H9 (cell line): ENCODE results near the gene ZNF521. TPM values are rescaled to one million over a fixed set of nuclear protein-coding genes. Genes with fewer than 3 reads are reported as not detected.

Source experiments
- DNase-seq: peaks from one replicate; pipeline ENCODE4 v3.0.0-alpha.2; 2017
- H2AFZ ChIP-seq: one replicate; pipeline ENCODE4 v1.6.1; 2013; ENCODE audit warnings: mild to moderate bottlenecking, low read length, control low read depth, moderate library complexity
- H2AK5ac ChIP-seq: 2 replicates; pipeline ENCODE4 v1.6.1; 2013; ENCODE audit warnings: low read length, control low read depth, mixed read lengths; ENCODE audit not compliant: insufficient read length
- H2BK120ac ChIP-seq: one replicate; pipeline ENCODE4 v1.6.1; 2013; ENCODE audit warnings: low read depth, mild to moderate bottlenecking, low read length, control low read depth, inconsistent platforms; ENCODE audit not compliant: poor library complexity, severe bottlenecking
- H2BK12ac ChIP-seq: 2 replicates; pipeline ENCODE4 v1.6.1; 2013; ENCODE audit warnings: low read length, control low read depth, mixed read lengths, low read depth; ENCODE audit not compliant: insufficient read length
- H2BK15ac ChIP-seq: 2 replicates; pipeline ENCODE4 v1.6.1; 2013; ENCODE audit warnings: low read depth, low read length, control low read depth
- H2BK20ac ChIP-seq: one replicate; pipeline ENCODE4 v1.6.1; 2013; ENCODE audit warnings: low read depth, mild to moderate bottlenecking, low read length, control low read depth, inconsistent platforms; ENCODE audit not compliant: poor library complexity, severe bottlenecking
- H2BK5ac ChIP-seq: 2 replicates; pipeline ENCODE4 v1.6.1; 2013; ENCODE audit warnings: low read length, control low read depth, mixed read lengths; ENCODE audit not compliant: insufficient read length
- H3K14ac ChIP-seq: 2 replicates; pipeline ENCODE4 v1.6.1; 2013; ENCODE audit warnings: low read length, control low read depth; ENCODE audit not compliant: insufficient read depth
- H3K18ac ChIP-seq: 2 replicates; pipeline ENCODE4 v1.6.1; 2013; ENCODE audit warnings: low read depth, mild to moderate bottlenecking, mixed read lengths, low read length, control low read depth; ENCODE audit not compliant: insufficient read length
- H3K23ac ChIP-seq: 2 replicates; pipeline ENCODE4 v1.6.1; 2013; ENCODE audit warnings: low read length, control low read depth, mixed read lengths, low read depth; ENCODE audit not compliant: insufficient read length
- H3K23me2 ChIP-seq: 2 replicates; pipeline ENCODE4 v1.6.1; 2013; ENCODE audit warnings: low read depth, mild to moderate bottlenecking, mixed read lengths, low read length, control low read depth; ENCODE audit not compliant: insufficient read length, poor library complexity, severe bottlenecking
- H3K27ac ChIP-seq: 2 replicates; pipeline ENCODE4 v1.5.1; 2013; ENCODE audit warnings: low read length, control low read depth, mixed read lengths, low read depth; ENCODE audit not compliant: insufficient read length
- H3K27me3 ChIP-seq: 2 replicates; pipeline ENCODE4 v1.6.1; 2013; ENCODE audit warnings: low read length, control low read depth, inconsistent platforms; ENCODE audit not compliant: insufficient read depth
- H3K4ac ChIP-seq: 2 replicates; pipeline ENCODE4 v1.6.1; 2013; ENCODE audit warnings: low read depth, mild to moderate bottlenecking, control low read depth, inconsistent platforms, low read length, moderate library complexity
- H3K4me1 ChIP-seq: 2 replicates; pipeline ENCODE4 v1.6.1; 2013; ENCODE audit warnings: low read length, control low read depth, inconsistent platforms; ENCODE audit not compliant: insufficient read depth
- H3K4me2 ChIP-seq: 2 replicates; pipeline ENCODE4 v1.6.1; 2013; ENCODE audit warnings: low read length, control low read depth, mixed read lengths; ENCODE audit not compliant: insufficient read length, insufficient read depth
- H3K56ac ChIP-seq: 2 replicates; pipeline ENCODE4 v1.6.1; 2013; ENCODE audit warnings: low read depth, mild to moderate bottlenecking, mixed read lengths, low read length, control low read depth; ENCODE audit not compliant: insufficient read length
- H3K79me1 ChIP-seq: 2 replicates; pipeline ENCODE4 v1.6.1; 2013; ENCODE audit warnings: low read depth, mild to moderate bottlenecking, moderate library complexity, low read length, control low read depth, inconsistent platforms; ENCODE audit not compliant: insufficient read depth, poor library complexity, severe bottlenecking
- H3K79me2 ChIP-seq: 2 replicates; pipeline ENCODE4 v1.6.1; 2013; ENCODE audit warnings: low read length, control low read depth, inconsistent platforms; ENCODE audit not compliant: insufficient read depth
- H3K9ac ChIP-seq: 2 replicates; pipeline ENCODE4 v1.6.1; 2013; ENCODE audit warnings: low read length, control low read depth, mixed read lengths; ENCODE audit not compliant: insufficient read length; ENCODE audit errors: extremely low read depth
- H3K9me3 ChIP-seq: one replicate; pipeline ENCODE4 v1.6.1; 2013; ENCODE audit warnings: low read depth, low read length, inconsistent platforms; ENCODE audit not compliant: control insufficient read depth
- H3T11ph ChIP-seq: one replicate; pipeline ENCODE4 v1.6.1; 2013; ENCODE audit warnings: mild to moderate bottlenecking, low read length, control low read depth, inconsistent platforms
- H4K20me1 ChIP-seq: one replicate; pipeline ENCODE4 v1.6.1; 2013; ENCODE audit not compliant: control insufficient read depth, insufficient read length, insufficient read depth
- H4K5ac ChIP-seq: 2 replicates; pipeline ENCODE4 v1.6.1; 2013; ENCODE audit warnings: low read depth, mild to moderate bottlenecking, mixed read lengths, low read length, control low read depth; ENCODE audit not compliant: insufficient read length
- H4K8ac ChIP-seq: replicated peaks from 2 replicates; pipeline ENCODE4 v1.6.1; 2013; ENCODE audit warnings: low read length, control low read depth, mixed read lengths, low read depth; ENCODE audit not compliant: insufficient read length
- H4K91ac ChIP-seq: 2 replicates; pipeline ENCODE4 v1.6.1; 2013; ENCODE audit warnings: low read depth, mild to moderate bottlenecking, moderate library complexity, mixed read lengths, low read length, control low read depth; ENCODE audit not compliant: insufficient read length
- H3K27ac Mint-ChIP-seq, 3 experiments: 2 replicates in 2 of 3; 3 replicates in 1 of 3; pipeline ENCODE4 v1.8.0; 2020 to 2021; ENCODE audit warnings: mixed read lengths in 3 of 3, mild to moderate bottlenecking in 1 of 3, moderate library complexity in 1 of 3
- H3K27me3 Mint-ChIP-seq: 2 replicates; pipeline ENCODE4 v1.8.0; 2021; ENCODE audit warnings: low read depth, mild to moderate bottlenecking, moderate library complexity, mixed read lengths
- H3K36me3 Mint-ChIP-seq, 3 experiments: 2 replicates in 2 of 3; 3 replicates in 1 of 3; pipeline ENCODE4 v1.8.0; 2020 to 2021; ENCODE audit warnings: low read depth in 3 of 3, mixed read lengths in 3 of 3; ENCODE audit not compliant: insufficient read depth in 1 of 3
- H3K4me1 Mint-ChIP-seq, 2 experiments: 2 replicates each; pipeline ENCODE4 v1.8.0; 2020; ENCODE audit warnings: mixed read lengths in 2 of 2
- H3K4me3 Mint-ChIP-seq, 2 experiments: 2 replicates in 1 of 2; 3 replicates in 1 of 2; pipeline ENCODE4 v1.8.0; 2020 to 2021; ENCODE audit warnings: mild to moderate bottlenecking in 2 of 2, mixed read lengths in 2 of 2, moderate library complexity in 1 of 2
- H3K9me3 Mint-ChIP-seq, 2 experiments: 2 replicates in 1 of 2; 3 replicates in 1 of 2; pipeline ENCODE4 v1.8.0; 2020; ENCODE audit warnings: mild to moderate bottlenecking in 2 of 2, mixed read lengths in 2 of 2, moderate library complexity in 1 of 2
- CTCF ChIP-seq: fragments of 200-600 bp; sonication (generic); conservative IDR thresholded peaks from 3 replicates; pipeline ENCODE4 v1.8.0; 2021; ENCODE audit warnings: antibody characterized with exemption, mild to moderate bottlenecking
- WGBS: extraction: QIAGEN DNeasy Blood & Tissue Kit; methylation state at CpG from one replicate; pipeline ENCODE4 v1.1.7; 2013; ENCODE audit warnings: missing lambda C conversion rate, low lambda C conversion rate, mixed read lengths; ENCODE audit not compliant: insufficient read length; ENCODE audit errors: extremely low coverage; 5-methylcytosine and 5-hydroxymethylcytosine counted together
- total RNA-seq: library from RNA; stranded (reverse); gene quantifications from 2 replicates; pipeline ENCODE4 v1.2.1, GENCODE V29; 2021

Gene ZNF521
- total RNA-seq, 1 experiment from 2014 or later, result 3.3 TPM

- no peak overlapping the region for H3K4ac ChIP-seq
- no peak overlapping the region for H3K23ac ChIP-seq
- H3T11ph ChIP-seq, result no peak overlapping the region
- H4K20me1 ChIP-seq, result no peaks in the 10 kb centered on the region
- no peak overlapping the region for H3K4me3 Mint-ChIP-seq
- H3K27me3 ChIP-seq, result no peaks in the 10 kb centered on the region
- H3K23me2 ChIP-seq, result no peaks in the 10 kb centered on the region
- H4K91ac ChIP-seq, result no peak overlapping the region
- peaks cover 4 to 19% of the 10 kb centered on the region in 2 experiments; a peak in 2 of 4 replicates for H3K4me1 Mint-ChIP-seq
- no peak overlapping the region for H2AFZ ChIP-seq
- no peak overlapping the region for H2BK120ac ChIP-seq
- no peak overlapping the region for H3K18ac ChIP-seq
- H4K8ac ChIP-seq, result no peak overlapping the region
- TF ChIP-seq CTCF, result no peak
- no peaks in the 10 kb centered on the region for H3K9me3 ChIP-seq
- H2BK12ac ChIP-seq, result no peak overlapping the region
- no peaks in the 10 kb centered on the region; a peak in 1 of 7 replicates for H3K36me3 Mint-ChIP-seq
- DNase-seq, result no peak
- no peak overlapping the region for H2BK15ac ChIP-seq
- no peak overlapping the region for H3K56ac ChIP-seq
- no peak overlapping the region for H3K14ac ChIP-seq
- no peaks in the 10 kb centered on the region; the same call in 1 of the 2 replicates for H3K4me1 ChIP-seq
- WGBS, result no CpG with 5 or more reads among the region's 2 CpGs
- no peak overlapping the region for H2BK5ac ChIP-seq
- H2BK20ac ChIP-seq, result no peak overlapping the region
- peak overlapping the region in 2 of 3 experiments; percentile 48 to 55; a peak in 3 of 7 replicates for H3K27ac Mint-ChIP-seq
- no peak overlapping the region for H3K27ac ChIP-seq
- H3K4me2 ChIP-seq, result no peak overlapping the region
- H3K79me1 ChIP-seq, result no peaks in the 10 kb centered on the region
- no peak overlapping the region for H3K9ac ChIP-seq
- H3K27me3 Mint-ChIP-seq, result no peaks in the 10 kb centered on the region
- no peak overlapping the region for H2AK5ac ChIP-seq
- no peak overlapping the region for H4K5ac ChIP-seq
- no peaks in the 10 kb centered on the region for H3K79me2 ChIP-seq
- no peaks in the 10 kb centered on the region for H3K9me3 Mint-ChIP-seq
Measured at GRCh38 chr18:25134861-25135260, 217.1 kb downstream of the ZNF521 start.
